Measurements from ENCODE around the gene SLC6A18.
"Not testable (repeated sequence)": the region's sequence is repeated elsewhere in the genome, so short reads cannot be mapped to it uniquely, and the experiment has no call there.

Gene SLC6A18

DNA sequence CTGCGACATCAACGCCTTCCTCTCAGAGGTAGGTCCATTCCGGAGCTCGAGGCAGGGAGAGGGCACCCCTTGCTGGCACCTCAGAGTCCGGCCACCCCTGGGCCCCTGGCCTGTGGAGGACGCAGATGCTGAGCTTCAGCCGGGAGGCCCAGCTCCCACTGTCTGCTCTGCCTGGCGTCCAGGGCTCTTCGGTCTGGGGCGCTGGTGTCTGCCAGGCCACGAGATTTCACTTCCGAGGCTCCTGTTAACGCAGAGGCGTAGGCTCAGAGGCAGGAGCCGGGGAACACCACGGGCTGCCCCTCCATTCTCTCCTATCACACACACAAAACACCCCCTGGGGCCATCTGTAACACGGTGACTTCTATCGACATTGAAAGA is 8.3 kb upstream of the SLC6A18 start:
- no peak for DNase-seq

DNA sequence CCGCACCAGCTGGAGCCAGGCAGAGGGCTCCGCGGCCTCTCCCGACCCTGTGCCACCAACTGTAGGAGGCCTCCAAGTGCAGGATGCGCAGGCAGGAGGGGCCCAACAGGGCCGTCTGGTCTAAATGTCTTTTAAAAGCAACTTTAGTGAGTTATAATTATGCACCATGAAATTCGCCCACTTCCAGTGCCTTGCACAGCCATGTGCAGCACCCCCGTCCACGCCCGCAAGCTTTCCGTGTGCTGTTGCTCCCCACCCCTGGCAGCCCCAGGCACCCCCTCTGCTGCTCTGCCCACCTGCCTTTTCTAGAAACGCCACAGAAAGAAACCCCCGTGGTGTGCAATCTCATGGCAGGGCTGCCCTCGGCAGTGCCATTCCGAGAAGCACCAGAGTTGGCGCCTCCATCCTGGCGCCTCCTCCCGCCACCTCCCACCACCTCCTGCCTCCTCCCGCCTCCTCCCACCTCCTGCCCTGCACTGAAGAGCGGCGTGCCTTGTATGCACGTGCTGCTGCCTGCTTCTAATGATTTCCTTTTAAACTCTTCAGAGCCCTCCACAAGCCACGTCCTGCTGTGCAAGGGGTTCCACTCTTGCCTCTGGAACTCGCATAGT is 7.5 kb upstream of the SLC6A18 start:
- no peak for DNase-seq

DNA sequence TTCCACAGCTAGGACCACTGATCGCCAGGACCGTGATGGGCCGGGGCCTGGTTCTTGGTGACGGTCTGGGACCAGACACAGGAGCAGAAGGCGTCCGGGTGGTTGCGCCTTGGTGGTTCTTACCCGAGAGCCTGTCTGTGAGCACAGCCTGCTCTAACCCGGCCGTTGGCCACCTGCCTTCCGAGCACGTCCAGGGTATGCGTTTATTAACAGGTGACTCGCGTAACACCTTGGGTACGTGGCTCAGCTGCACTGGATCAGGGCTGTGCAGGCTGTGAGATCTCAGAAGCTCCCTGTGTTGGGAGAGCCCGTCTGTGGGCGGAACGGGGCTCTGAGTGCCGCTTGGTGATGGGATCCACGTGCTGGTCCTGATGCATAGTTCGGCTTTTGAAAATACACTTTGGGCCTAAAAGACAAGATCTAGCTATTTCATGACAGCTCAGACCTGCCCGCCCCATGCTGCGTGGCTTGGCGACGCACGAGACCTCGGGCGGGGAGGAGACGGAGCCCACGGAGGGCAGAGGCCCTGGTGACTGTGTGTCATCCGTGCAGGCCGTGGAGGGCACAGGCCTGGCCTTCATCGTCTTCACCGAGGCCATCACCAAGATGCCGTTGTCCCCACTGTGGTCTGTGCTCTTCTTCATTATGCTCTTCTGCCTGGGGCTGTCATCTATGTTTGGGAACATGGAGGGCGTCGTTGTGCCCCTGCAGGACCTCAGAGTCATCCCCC is 6.7 kb upstream of the SLC6A18 start:
- DNase-seq = no peak

DNA sequence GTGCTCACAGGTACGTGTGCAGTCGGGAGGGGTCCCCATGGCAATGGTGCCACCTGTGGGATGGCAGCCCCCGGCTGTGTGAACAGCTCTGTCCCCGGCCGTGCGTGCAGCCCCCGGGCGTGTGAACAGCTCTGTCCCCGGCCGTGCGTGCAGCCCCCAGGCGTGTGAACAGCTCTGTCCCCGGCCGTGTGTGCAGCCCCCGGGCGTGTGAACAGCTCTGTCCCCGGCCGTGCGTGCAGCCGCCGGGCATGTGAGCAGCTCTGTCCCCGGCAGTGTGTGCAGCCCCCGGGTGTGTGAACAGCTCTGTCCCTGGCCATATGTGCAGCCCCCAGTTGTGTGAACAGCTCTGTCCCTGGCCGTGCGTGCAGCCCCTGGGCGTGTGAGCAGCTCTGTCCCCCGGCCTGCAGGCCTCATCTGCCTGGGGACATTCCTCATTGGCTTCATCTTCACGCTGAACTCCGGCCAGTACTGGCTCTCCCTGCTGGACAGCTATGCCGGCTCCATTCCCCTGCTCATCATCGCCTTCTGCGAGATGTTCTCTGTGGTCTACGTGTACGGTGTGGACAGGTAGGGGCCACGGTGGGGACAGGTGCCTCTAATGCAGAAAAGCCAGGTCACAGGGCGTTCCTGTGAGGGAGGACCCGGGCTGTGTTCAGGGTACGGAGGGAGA is 5.9 kb upstream of the SLC6A18 start:
- no peak for DNase-seq

DNA sequence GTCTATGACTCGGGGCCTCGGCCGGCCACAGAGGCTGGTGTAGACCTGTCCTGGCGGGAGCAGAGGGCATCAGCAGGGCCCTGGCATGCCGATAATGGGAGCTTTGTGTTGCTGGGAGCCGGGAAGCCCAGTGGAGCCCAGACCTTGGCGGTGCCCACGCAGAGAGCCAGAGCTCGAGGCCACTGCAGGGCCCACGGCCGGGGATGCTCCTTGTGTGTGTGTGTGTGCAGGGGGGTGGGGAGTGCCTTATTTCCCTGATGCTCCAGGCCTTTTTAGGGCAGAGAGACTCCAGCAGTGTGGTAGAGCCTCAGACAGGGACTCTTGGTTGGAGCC is 5.4 kb upstream of the SLC6A18 start:
- no peak for DNase-seq

DNA sequence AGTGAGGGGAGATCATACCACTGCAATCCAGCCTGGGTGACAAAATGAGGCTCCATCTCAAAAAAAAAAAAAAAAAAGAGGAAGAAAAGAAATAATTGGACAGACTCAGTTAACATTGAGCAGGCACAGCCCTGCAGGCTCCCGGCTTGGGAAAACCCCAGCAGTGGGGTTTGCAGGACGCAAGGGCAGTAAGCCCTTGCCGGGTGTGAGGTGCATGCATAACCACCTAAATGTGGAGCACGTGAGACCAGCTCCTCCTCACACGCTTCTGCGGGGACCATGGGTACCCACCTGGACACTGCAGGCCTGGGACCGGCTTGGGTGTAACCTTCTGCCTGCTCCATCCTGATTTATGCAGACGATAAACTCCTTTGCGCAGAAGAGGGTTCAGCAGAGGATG is 4.8 kb upstream of the SLC6A18 start:
- no peak for DNase-seq

DNA sequence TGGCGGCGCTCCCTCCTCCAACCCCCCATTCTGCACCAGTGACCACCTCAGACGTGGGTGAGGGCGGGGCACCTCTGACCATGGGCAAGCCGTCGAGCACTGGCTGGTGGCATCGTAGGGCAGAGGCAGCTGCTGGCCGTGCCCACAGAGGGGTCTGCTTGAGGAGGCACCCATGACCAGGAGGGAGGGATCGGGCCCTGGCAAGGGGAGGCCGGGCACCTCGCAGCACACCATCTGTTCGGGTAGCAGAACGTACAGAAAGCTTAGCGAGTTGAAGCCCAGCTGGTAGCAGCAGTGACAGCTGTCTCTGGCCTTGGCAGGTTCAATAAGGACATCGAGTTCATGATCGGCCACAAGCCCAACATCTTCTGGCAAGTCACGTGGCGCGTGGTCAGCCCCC is 4.3 kb upstream of the SLC6A18 start:
- DNase-seq = no peak

DNA sequence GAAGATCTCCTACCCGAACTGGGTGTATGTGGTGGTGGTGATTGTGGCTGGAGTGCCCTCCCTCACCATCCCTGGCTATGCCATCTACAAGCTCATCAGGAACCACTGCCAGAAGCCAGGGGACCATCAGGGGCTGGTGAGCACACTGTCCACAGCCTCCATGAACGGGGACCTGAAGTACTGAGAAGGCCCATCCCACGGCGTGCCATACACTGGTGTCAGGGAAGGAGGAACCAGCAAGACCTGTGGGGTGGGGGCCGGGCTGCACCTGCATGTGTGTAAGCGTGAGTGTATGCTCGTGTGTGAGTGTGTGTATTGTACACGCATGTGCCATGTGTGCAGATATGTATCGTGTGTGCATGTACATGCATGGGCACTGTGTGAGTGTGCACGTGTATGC is 3.5 kb upstream of the SLC6A18 start:
- no peak for DNase-seq

DNA sequence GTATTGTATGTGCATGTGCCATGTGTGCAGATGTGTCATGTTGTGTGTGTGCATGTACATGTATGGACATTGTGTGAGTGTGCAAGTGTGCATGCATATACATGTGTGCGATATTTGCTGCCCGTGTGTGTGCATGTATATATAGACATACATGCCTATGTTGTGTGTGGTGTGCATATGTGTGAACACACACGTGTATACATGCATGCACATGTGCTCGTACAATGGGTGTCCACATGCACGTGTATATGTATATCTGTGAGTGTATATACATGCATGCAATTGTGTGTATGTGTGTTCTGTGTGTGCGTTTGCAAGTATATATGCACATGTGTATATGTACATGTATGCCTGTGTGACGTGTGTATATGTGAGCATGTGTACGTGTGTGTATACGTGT is 3.0 kb upstream of the SLC6A18 start:
- DNase-seq = no peak

DNA sequence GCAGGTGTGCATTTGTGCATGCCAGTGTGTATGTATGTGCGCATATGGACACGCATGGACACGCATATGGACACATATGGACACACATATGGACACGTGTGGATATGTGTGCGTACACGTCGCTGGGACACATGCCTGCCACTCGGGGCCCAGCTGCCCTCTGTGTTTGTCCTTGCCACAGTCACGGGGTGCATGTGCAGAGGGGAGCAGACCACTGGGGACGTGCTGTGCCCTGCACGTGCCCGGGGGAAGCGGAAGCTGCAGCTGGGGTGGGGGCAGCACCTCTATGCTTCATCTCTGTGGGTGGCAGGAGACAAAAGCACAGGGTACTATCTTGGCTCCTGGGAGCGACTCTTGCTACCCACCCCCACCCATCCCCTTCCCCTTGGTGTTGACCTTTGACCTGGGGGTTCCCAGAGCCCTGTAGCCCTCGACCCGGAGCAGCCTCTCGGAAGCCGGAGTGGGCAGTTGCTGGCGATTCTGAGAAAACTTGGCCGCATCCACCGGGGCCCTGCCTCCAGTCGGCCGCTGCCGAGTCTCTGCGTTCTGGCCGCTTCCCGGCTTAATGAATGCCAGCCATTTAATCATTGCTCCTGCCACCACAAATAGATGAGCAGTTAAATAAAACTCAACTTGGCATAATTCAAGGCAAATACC is 2.4 kb upstream of the SLC6A18 start:
- DNase-seq = no peak

DNA sequence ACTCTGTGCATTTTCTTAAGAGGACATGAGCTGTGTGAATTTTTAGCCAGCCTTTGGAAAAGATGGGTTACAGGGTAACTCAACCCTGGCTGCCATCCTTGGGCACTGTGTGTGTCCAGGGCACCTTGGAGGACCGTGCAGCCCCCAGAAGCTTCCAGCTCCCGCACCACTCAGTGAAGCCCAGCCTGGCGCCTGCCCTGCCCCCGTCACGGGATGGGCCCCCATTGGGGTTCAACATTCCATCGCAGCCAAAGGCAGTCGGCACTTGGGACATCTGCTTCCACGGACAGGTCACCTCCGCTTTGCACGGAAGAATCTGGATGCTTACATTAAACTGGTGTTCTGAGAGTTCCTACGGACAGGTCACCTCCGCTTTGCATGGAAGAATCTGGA is 1.9 kb upstream of the SLC6A18 start:
- no peak for DNase-seq

DNA sequence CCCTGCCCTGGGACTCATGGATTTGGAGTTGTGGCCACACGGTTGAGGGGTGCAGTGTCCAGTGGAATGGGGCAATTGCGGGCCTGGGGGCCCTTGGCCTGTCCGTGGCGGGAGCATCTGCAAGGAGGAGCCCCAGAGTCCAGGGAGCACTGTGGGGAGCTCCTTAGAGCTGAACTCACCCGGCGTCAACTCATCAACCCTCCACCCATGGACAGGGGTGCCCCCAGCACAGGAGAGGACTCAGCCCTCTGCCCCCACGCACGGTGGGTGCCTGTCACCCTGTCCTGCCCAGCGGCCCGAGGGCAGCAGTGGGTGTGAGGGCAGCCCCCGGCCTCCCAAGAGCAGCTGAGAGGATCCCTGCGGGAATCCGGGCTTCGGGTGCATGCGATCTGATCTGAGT is 550 bp upstream of the SLC6A18 start:
- no peak for DNase-seq

DNA sequence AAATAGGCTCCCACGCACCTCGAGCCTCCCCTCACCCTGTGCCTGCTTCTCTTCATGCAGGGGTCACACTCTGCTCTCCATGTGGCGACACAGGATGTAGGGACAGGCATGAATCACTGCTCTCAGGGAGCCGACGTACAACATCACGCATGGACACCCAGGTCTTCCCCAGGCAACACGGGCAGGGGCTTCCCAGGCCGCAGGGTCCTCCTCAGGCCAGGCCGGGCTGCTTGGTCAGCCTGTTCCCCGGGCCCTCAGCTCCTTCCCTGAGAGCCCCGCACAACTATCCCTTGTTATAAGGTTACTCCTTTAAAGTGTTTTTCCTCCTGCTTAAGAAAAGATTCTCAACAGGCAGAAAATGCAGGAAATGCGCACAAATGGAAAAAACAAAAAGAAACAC is 1.1 kb downstream of the SLC6A18 start:
- DNase-seq = no peak

DNA sequence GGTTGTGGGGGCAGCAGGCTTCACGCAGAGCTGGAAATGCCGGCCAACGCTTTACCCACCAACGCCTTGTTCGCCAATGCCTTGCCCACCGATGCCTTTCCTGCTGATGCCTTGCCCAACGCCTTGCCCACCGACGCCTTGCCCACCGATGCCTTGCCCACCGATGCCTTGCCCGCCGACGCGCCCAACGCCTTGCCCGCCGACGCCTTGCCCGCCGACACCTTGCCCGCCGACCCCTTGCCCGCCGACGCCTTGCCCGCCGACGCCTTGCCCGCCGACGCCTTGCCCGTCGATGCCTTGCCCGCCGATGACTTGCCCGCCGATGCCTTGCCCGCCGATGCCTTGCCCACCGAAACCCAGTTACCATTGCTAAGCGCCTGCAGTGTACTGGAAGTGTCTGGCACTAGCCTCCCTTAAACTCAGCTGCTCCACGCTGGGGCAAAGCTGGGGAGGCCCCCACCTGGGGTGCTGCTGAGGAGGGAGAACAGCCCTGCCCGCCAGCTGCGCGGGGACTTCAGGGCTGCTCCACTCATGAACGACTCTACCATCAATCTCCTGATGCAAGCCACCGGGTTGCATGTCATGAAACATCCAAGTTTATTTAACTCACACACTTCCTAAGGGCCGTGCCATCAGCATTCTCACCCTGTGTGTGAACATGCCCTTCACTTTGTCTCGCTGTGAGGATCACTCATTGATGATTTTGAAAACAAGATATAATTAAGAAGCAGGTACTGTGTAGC is 1.8 kb downstream of the SLC6A18 start:
- no peak for DNase-seq

DNA sequence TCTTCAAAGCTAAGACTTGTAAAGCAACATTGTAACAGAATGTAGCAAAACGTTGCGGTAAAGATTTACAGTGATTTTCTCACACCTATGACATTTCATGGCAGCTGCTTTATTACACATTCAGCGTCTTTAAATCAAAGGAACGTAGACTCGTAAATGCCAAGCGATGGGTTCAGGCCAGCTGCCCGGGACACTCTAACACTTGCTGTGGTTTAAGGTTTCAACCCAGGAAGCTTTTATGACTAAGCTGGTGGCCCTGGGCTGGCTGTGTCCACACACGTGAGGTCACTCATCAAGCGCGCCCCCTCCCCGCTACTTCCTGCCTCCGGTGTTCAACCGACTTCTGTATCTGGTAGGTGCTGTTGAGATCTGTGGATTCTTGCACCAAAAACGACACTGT is 2.5 kb downstream of the SLC6A18 start:
- no peak for DNase-seq

DNA sequence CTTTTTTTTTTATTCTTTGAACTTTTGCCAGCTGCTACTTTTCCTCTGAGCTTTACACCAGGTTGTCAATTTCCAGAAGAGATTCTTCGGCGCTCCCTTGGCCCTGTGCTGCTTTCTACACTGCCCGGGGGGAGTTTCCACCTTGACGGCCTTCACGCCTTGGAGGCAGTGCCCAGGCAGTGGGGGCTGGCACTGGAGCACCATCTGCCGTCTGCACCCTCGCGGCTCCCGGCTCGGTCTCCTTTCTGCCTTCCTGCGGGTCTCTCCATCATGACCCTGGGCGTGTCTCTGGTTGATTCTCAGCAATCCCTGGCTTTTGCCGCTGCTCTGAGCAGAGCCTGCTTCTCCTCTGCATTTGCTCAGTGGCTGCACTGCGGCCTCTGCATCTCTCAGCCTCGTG is 2.9 kb downstream of the SLC6A18 start:
- DNase-seq = no peak

DNA sequence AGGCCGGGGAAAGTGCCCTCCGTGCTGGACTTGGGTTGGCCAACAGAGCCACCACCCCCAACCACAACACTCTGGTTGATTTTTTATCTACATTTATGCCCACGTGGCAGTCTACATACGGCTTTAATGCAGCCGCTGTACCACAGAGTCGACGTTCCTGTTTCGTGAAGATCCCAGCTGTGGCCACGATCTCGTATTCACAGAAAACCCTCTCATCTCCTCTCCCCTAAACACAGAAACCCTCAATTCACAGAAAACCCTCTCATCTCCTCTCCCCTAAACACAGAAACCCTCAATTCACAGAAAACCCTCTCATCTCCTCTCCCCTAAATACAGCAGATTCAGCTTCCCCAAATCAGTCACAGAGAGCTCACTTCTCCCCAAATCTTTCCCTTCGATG is 3.8 kb downstream of the SLC6A18 start:
- DNase-seq = not testable (repeated sequence)

DNA sequence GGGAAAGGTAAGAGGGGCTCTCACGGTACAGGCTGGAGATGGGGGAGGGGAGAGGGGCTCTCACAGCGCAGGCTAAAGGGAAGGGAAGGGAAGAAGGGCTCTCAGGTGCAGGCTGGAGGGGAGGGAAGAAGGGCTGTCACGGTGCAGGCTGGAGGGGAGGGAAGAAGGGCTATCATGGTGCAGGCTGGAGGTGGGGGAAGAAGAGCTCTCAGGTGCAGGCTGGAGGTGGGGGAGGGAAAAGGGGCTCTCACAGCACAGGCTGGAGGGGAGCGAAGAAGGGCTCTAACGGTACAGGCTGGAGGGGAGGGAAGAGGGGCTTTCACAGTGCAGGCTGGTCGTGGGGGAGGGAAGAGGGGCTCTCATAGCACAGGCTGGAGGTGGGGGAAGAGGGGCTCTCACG is 4.6 kb downstream of the SLC6A18 start:
- DNase-seq = no peak

DNA sequence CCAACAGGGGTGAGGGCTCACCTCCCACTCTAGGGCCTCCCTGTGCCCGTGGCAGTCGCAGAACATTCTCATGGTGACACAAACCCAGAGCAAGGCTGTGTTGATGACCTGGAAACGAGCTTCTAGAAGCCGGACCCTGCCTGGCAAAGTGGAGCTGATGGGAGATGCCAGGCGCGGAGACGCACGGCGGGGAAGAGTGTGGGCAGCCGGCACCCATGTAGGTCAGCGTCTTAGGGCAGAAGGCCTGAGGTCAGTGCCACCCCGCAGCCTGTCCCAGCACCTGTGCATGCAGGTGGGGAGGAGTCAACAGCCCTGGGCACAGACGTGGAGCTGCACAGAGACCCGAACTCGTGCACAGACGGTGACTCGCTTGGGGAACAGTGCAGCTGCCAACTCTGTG is 5.4 kb downstream of the SLC6A18 start:
- DNase-seq = no peak

DNA sequence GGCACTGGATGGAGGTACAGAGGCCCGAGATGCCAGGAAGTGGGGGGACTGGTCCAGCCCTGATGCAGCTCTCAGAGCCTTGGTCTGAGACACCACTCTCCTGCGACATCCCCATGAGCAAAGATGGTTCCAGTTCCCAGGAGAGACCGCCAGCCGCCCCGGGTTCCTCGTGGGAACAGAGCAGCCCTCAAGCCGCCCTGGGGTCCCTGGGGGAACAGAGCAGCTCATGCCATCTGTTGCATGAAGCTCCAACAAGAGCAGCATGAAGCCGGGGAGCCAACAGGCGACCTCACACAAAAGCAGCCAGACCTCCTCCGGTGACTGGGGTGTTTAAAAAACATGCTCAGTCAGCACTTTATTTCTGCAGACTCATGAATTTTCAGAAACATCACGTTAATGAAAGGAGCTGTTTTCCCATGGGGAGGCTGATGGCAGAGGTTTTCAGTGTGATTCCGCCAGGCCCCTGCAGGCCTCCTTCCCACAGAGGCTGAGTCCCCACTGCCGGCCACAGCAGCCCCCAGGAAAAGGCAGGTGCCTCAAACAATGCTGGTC is 6.2 kb downstream of the SLC6A18 start:
- DNase-seq = no peak

DNA sequence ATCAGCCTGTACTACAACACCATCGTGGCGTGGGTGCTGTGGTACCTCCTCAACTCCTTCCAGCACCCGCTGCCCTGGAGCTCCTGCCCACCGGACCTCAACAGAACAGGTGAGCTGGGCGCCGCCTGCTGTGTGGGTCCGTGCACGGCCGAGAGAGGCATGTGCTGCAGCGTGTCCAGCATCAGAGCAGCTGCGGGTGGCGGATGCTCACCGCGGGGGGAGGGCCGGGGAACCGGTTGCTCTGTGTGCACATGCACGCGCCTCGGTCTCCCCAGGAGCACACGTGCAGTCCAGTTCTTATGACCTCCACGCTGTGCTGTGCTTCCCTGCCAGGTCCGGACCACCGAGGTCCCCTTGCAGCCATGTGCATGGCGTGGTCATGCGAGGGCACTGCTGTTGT is 7.6 kb downstream of the SLC6A18 start:
- DNase-seq = no peak

DNA sequence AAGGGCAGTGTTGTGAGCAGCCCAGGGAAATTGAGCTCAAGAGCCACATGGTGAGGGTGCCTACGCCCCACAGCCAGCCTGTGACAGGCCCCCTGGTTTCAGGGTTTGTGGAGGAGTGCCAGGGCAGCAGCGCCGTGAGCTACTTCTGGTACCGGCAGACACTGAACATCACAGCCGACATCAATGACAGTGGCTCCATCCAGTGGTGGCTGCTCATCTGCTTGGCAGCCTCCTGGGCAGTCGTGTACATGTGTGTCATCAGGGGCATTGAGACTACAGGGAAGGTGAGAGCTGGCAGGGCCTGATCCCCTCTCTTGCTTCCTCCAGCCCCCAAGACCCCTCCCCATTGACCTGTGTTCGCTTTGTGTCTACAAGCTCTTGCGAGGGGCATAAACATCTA is 10.2 kb downstream of the SLC6A18 start:
- DNase-seq = no peak

DNA sequence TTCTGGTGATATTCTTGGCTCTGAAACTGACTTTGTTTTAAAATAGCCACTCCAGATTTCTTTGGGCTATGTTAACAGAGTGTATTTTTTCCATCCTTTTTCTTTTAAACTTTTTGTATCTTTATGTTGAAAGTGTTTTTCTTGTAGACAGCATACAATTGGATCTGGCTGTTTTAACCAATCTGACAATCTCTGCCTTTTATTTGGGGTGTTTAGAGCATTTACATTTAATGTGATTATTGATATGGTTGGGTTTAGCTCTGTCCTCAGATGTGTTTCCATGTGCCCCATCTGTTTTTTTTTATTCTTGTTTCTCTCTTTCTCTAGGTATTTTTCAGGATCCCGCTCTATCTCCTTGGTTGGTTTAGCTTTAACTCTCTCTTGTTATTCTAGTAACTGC is 10.7 kb downstream of the SLC6A18 start:
- no peak for DNase-seq
